NCI-H82 (cell line): ENCODE results near the gene OR10G6.
"Not testable (repeated sequence)": the region's sequence is repeated elsewhere in the genome, so short reads cannot be mapped to it uniquely, and the experiment has no call there.

ENCODE experiments used
- DNase-seq: peaks from one replicate; lab custom pipeline; 2025; lab: John Stamatoyannopoulos, UW

The OR10G6 gene, protein sequence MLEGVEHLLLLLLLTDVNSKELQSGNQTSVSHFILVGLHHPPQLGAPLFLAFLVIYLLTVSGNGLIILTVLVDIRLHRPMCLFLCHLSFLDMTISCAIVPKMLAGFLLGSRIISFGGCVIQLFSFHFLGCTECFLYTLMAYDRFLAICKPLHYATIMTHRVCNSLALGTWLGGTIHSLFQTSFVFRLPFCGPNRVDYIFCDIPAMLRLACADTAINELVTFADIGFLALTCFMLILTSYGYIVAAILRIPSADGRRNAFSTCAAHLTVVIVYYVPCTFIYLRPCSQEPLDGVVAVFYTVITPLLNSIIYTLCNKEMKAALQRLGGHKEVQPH

GRCh38 chr11:123995119-123995518, at the start of gene OR10G6:
Gene OR10G6 (minus strand): TSS chr11:123995161. CDS start chr11:123995161, 0 bp downstream.
- no peak for DNase-seq

DNA sequence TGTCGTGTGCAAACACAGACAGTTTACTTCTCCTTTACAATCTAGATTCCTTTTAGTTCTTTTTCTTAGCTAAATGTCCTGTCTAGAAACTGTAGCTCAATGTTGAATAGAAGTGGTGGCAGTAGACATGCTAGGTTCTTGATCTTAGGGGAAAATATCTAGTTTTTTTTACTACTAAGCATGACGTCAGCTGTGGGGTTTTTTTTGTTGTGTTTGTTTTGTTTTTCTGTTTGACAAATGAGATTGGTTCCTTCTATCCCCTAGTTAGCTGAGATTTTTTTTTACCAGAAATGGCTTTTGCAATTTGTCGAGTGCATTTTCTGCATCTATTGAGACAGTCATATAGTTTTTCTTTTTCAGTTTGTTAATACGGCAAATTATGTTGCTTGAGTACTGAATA, 48.5 kb upstream of the OR10G6 start:
- DNase-seq, result no peak

DNA sequence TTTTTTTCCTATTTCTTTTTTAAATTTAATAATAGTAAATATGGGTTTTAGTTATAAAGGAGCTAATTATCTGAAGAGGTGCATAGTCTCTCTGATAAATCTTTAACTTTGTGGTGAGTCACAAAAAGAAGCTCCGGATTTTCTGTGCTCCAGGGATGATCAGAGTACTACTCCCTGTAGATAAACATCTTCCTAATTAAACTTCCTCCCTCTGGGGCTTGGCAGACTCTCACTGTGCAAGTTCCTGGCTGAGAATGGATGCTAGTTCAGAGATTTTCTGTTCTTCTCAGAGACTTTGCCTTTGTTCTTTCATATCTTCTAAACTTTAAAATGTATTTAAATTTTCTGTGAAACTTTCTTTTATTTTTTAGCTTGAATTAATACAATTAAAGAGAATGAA, 46.3 kb upstream of the OR10G6 start, which contains the start of gene OR10G7:
TSS of gene OR10G7 (minus strand) at position 72 of the 400 bp plus-strand sequence. CDS start 2,324 bp downstream, outside the sequence.
- no peak for DNase-seq

- DNase-seq, result no peak
Measured at GRCh38 chr11:124039557-124039956, 44.6 kb upstream of the OR10G6 start.

DNA sequence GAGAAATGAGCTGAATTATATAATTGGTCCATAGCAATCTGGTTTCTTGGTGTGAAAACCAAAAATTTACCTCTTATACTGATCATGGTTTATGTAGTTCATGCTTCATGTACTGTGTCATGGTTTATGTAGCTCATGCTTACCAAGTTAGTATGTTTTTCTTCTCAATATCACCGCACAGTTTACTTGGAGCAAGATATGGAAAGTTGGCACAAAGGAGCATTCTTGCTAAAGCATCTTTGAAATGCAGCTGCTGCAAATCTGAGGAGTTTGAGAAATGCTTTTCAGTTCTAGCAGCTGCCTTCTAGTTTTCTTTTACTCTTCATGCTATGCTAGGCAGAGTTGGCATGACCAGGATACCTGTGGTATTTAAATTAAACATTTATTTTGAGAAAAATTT, 41.7 kb upstream of the OR10G6 start:
- no peak for DNase-seq

DNA sequence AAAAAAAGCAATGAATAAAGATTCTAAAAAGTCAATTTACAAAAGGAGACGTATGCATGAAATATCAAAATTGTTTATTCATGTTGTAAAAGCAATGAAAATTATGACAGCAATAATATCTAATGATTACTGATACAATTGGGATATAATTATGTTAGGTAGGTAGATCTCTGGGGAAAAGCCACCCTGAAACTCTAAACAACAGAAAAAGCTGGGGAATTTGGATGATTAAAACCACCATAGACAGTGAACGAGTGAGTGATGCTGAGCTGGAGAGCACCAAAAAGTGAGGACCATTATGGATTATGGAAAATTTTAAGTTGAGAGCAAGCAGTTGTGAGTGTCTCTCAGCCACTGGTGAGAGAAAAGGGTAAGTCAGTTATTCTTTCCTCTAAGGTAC, 31.5 kb upstream of the OR10G6 start, which contains the start of gene OR10G8:
TSS of gene OR10G8 (plus strand) at position 301 of the 400 bp plus-strand sequence. CDS start 2,825 bp downstream, outside the sequence.
- DNase-seq, result no peak

GRCh38 chr11:124015837-124016236, 20.9 kb upstream of the OR10G6 start:
- not testable (repeated sequence) for DNase-seq

GRCh38 chr11:124012697-124013096, 17.7 kb upstream of the OR10G6 start, which contains the start of gene OR10G4:
Gene OR10G4 (plus strand): TSS chr11:124012997. CDS start chr11:124015575, 2,578 bp downstream.
- DNase-seq, result no peak

DNA sequence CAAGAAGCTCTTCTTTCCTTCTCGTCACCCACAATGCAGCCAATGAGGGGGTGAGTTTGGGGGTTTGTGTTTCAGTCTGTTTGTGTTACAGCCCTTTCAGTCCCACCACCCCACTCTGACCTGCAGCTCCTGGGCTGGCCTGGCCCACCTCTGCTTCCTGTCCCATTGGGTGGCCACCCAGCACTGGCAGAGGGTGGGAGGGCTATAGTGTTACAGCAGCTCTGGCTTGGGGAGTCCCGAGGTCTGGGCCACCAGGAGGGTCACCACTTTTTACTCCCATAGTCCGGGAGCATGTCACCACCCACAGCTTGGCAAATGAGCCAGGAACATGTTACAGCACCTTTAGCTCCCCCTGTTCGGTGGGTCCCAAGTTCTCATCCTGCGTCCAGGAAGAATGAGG, 15.7 kb downstream of the OR10G6 start:
- no peak for DNase-seq

DNA sequence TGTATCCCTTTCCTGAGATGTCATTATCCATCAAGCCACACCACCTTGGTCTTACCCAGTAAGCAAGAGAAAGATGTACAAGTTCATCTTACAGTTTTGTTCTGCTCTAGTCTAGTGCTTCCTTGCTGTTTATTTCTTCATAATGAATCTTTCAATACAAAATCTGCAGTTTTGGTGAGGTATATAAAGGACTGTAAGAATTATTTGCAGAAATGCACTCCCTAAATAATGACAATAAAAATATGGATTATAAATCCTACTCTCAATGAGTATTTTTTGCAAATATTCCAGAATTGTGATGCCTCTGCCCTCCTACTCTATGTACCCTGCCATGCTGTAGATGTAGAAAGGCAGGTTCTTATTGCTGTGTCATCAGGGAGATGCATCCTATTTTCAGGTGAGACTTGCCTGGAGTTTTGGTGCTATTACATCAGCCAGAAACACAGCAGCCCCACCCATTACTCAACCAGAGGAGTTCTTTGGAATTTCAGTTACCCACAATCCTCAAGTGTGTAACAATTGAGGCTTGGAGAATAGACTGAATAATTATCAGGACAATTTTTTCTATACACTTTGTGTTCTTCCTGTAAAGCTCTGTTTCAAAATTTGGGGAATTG, 17.1 kb downstream of the OR10G6 start, which contains the start of gene OR10S1:
TSS of gene OR10S1 (minus strand) at position 51 of the 617 bp plus-strand sequence. CDS start 117 bp downstream, outside the sequence.
- DNase-seq, result no peak

- DNase-seq, result no peak
Measured at GRCh38 chr11:123976770-123977560, 18.0 kb downstream of the OR10G6 start.

GRCh38 chr11:123973816-123974215, 21.1 kb downstream of the OR10G6 start:
- DNase-seq, result no peak

DNA sequence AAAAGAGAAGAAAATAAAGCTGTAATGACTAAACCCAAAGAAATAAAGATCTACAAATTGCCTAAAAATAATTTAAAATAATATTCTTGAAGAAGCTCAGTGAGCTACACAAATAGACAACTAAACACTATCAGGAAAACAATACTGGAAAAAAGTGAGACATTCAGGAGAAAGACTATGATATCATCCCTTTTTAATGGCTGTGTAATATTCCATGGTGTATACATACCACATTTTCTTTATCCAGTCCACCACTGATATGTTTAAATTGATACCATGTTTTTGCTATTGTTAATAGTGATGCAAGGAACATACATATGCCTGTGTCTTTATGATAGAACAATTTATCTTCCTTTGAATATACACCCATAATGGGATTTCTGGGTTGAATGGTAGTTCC, 38.2 kb downstream of the OR10G6 start:
- no peak for DNase-seq

DNA sequence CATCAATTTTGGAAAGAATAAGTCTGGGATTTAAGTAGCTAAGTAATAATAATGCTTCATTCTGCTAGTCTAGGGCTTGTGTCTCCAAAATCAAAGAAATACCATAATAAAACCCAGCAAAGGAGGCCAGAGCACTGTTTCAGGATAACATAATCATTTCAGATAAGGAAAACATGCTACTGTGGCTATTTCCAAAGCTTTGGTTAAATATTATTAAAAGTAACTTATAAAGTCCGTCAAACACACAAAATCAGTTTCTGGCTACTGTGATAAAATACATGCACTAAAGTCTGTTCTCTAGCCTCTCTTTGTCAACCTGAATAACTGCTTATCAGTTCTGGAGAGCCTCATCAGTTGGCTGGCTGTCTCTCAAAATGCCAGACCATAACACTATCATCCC, 49.8 kb downstream of the OR10G6 start:
- no peak for DNase-seq
